Measurements from ENCODE around the gene RAI1.

Gene RAI1

DNA sequence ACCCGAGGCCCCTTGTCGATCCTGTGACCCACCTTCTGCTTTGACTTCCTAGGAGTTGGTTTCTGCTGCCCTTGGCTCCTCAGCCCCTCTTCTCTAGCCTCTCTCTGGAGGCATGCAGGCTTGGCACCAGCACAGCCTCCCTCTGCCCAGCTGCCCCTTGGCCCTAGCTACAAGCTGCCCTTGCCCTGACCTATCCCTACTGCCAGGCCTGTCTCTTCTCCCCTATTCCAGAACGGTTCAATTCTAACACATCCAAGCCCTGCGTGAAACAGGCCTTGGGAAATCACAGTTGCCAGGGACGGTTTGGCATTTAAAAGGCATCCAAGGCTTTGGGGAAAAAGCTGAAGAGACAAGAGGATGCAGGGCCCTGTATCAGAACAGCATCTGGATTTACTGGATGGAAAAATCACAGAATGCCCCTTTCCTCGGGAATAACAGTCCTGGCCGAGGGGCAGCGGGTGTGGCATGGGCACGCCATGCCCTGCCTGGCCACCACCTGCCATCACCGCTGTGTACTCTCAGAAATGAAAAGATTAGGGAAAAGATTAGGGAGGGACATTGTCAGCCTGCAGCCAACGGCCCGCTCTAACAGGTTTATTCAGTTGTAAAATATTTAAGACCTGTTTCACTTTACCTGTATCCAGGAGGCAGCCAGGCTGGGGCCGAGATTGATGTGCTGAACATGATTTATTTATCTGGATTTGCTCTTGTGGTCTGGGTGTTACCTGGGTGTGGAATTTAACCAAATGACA, 15.8 kb downstream of the RAI1 start:
- DNase-seq (ENCODE audit: extremely low read depth in 1 of 2, low read depth in 1 of 2): no peak

DNA sequence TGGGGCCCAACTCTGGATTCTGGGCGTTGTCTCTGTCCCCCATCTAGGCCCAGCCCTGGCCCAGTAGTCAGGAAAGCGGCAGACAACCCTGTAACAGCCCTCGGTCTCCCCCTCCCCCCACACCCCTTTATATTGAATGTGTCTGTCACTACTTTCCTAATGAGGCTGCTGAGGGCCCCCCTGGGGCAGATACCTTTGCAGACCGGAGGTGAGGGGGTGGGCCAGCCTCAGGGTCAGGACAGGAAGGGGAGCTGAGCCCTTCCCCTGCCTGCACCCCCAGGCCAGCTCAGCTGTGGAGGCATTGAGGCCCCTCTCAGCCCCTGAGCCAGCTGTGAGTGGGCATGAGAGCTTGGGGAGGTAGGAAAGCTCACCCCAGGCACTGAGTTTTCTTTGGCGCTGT, 17.1 kb downstream of the RAI1 start:
- no peak for DNase-seq (ENCODE audit: extremely low read depth in 1 of 2, low read depth in 1 of 2)

DNA sequence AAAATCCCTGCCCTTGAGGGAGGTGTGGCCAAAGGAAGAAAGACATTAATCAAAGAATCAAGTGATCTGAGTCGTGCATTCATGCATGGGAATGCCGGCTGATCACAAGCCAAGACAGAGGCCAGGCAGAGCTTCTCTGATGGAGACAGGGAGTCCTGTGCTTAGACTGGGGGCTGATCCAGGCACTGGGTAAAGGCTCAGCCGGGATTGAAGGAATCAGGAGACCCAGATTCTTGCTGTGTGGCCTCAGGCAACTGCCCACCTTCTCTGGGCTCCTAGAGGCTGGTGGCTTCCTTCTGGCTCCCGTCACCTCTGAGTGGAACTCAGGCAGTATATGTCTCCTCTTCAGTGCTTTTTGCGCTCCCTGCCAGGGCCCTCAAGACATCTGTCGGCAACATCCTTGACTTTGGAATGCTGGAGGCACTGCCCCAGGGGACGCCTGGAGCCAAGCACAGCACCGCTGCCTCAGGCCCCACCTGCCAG, 17.7 kb downstream of the RAI1 start:
- DNase-seq (ENCODE audit: extremely low read depth in 1 of 2, low read depth in 1 of 2): no peak

DNA sequence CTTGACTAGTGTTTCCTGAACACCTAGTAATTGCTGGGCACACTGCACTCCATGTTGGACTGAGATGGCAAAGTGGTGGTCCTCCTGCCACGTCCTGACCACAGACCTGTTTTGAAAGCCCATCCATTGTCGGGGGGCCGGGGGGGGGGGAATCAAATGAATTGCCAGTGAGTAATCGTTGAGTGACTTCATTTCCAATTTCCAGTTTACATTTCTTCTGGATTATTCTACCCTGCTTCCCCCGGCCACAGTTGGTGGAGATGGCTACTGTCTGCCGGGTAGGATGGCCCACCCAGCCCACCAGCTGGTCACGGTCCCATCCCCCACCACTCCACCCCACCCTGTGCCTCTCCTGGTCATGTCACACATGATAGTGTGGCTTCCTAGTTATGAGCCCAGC, 18.2 kb downstream of the RAI1 start:
- no peak for DNase-seq (ENCODE audit: extremely low read depth in 1 of 2, low read depth in 1 of 2)

DNA sequence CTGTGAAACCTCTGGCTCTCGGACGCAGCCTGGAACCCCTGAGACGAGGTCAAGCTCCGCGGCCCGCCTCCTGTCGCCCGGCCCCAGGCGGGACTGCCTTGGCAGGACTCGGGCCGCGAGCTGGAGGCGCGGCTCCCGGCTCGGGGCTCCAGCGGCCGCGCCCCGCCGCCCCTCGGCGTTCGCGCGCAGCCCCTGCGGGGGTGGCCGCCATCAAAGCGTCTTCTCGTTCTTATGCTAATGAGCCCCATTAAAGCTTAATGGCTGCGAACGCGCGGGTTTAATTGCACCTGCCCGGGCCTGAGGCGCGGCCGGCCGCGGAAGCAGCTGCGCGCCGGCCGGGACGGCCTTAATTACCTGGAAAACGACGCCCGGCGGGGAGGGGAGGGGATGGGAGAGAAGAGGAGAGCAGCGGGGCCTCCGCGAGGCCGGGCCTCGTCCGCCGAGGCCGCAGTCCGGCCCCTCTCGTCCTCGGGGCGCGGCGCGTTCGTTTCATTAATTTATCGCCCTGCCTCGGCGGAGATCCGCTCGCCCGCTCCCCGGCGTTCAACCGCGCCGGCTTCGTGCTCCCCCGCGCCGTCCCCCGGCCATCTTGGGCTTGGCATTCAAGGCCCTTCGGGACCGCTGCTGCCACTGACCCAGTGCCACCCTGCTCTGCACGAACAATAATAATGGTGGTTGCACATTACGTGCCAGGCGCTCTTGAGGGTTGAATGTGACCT, 19.2 kb downstream of the RAI1 start:
- no peak for DNase-seq (ENCODE audit: extremely low read depth in 1 of 2, low read depth in 1 of 2)

DNA sequence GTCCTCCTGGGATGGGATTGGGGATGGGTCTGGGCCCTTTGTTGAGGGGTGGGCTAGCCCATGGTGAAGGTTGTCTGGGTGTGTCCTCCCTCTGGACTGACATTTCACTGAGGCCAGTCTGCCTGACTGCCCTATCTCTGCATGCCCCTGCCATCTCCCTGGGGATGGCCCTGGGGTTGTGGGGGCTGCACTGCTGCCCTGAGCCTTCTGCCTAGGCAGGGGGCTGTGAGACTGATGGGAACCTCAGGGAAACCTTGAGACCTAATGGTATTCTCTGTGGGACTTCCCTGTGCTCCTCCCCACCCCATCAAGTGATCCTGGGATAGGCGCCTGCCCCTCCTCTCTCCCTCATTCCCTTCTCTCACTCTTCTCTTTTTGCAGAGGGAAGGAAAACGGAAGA, 19.9 kb downstream of the RAI1 start:
- no peak for DNase-seq (ENCODE audit: extremely low read depth in 1 of 2, low read depth in 1 of 2)

DNA sequence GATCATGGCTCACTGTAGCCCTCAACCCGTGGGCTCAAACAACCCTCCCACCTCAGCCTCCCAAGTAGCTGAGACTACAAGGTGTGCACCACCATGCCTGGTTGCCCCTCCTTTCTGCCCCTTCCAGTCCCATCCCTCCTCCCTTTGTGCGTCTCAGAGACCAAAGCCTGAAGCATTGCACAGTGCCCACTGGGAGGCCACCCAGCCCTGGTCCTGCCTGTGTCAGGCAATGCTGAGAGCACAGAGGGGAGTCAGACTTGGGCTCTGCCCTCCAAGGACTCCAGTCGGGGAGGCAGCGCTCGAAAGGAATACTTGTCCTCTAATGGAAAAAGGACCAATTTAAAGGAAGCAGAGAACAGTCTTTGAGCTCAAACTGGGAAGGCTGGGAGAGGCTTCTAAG, 20.4 kb downstream of the RAI1 start:
- DNase-seq (ENCODE audit: extremely low read depth in 1 of 2, low read depth in 1 of 2): no peak

DNA sequence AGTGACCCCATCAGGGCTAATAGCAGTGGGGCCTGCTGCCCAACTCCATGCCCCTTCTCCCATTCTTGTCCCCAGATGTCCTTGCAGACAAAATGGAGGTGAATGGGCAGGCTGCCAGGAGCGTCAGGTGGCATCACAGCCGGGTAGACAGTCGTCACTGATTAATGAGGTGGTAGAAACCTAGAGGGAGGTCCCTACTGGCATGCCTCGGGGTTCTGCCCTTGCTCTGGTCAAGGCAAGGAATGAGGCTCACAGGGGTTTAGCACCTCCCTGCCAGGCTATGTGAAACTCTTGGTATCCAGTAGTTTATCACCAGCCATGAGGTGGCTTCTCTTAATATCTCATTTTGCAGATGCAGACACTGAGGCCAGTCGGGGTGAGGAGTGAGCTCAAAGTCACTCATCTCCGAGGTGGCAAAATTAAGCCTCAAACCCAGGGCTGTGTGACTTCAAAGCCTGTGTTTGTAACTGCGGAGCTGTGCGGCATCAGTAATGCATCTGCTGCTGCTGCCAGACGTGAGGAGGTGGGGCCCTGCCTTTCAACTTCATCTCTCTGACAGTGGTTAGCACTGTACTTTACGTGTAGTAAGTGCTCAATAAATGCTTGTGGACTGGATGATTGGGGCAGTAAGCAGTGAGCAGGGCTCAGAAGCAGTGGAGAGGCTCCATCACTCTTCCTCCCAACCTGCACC, 21.3 kb downstream of the RAI1 start:
- DNase-seq (ENCODE audit: extremely low read depth in 1 of 2, low read depth in 1 of 2): no peak

DNA sequence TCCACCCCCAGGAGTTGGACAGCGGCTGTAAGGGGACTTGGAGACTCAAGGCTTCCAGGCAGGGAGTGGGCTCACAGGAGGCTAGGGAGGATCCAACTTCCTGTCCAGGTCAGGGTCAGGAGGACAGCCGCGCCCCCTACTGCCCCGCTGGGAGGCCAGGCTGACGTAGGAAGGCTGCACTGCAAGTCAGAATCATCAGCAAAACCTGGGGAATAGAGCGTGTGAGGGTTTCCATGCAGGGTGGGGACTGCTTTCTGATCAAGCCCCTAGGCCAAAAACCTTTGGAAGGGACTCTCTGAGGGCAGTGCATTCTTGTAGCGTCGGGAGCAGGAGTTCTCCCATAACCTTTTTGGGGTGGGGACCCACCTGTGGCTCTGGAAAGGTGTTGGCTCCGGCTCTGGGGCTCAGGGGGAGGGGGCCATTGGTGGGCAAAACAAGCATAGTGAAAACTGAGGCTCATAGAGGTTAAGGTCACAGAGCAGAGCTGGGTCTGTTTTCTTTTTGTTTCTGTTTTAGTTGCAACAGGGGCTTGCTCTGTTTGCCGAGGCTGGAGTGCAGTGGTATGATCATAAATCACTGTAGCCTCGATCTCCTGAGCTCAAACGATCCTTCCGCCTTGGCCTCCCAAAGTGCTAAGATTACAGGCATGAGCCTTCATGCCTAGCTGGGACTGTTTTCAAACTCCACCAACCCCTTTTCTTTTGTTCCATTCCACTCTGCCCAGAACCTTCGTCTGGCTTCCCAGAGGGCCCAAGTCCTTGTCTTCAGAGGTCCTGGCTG, 22.1 kb downstream of the RAI1 start:
- no peak for DNase-seq (ENCODE audit: extremely low read depth in 1 of 2, low read depth in 1 of 2)

DNA sequence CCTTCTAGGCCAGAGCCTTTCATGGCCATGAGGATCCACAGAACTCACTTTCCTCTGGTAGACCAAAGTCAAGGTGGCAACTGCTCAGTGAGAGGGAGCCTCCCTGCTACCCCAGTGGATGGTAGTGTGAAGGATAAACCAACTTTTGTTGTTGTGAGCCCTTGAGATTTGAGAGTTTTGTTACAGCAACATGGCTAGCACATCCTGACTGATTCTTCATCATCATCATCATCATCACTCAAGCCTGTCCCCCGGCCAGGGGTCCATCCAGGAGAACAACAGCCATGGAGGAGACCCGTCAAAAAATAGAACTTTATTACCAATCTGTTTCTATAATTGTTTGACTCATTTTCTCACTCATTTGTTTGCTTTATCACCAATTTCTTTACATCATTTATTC, 23.7 kb downstream of the RAI1 start:
- DNase-seq (ENCODE audit: extremely low read depth in 1 of 2, low read depth in 1 of 2): no peak

DNA sequence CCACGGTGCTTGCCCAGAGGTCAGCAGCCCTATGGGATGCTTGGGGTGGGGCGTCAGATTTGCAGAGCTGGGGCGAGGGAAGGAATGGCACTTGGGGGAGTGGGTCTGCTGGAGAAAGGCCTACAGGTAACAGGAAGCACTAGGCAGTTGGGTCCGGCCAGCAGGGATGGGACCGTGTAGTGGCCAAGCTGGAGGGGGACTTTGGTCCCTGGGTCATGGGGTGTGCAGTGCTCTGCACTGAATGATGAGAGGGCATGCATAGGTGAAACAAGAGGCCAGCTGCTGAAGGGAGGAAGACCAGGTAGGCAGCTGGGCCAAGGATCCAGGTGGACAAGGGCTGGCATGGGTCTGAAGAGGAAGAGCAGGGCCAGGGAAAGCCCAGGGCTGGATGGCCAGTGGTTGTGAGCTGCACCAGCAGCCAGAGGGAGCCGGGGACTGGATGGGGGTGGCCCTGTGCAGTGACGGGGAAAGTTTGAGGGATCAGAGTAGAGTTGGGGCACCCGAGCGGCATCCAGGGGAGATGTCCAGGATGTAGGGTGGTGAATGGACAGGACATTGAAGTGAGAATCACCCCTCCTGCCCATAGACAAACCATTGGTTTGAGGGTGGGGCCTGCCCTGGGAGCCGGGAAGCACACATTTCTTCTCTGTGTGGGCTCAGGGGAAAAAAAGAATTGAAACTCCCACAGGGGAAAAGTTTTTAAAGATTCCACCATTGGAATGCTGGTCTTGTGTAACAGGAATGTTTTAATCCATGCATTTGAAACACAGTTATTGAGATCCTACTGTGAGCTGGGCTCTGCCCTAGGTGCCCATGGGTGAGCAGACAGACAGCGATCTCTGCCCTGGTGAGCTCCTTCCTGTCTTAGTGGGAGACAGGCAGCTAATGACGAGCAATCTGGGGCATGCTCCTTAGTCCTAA, 25.1 kb downstream of the RAI1 start:
- no peak for DNase-seq (ENCODE audit: extremely low read depth in 1 of 2, low read depth in 1 of 2)

DNA sequence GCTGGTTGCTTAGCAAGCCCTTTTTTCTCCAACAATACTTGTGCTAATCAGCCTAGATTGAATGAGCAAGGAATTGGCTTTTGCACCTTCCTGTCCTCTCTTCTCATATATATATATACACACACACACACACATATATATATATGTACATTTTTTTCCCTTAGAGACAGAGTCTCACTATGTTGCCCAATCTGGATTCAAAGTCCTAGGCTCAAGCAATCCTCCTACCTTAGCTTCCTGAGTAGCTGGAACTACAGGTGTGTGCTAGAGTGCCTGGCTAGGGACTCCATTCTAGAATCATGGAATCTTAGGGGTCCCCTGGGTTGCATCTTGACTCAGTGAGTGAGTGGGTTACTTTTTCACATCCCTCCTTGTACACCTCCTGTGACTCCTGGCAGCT, 27.0 kb downstream of the RAI1 start:
- DNase-seq (ENCODE audit: extremely low read depth in 1 of 2, low read depth in 1 of 2): no peak

DNA sequence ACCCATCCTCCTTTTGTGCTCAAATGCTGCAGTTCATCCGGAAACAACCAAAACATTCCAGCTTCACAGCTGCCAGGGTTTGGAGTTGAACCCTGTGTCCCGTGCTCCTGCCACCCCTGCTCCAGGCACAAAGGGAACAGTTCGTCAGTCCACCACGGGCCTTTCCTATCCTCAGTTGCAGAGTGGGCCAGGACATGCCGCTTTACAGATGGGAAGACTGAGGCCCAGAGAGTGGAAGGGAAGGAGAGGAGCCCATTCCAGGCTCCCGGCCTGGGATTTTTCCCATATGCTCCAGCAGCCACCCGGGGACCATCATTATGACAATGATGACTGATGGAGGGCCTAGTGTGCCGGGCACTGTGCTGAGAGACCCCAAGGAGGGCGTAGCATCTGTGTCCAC, 27.6 kb downstream of the RAI1 start:
- no peak for DNase-seq (ENCODE audit: extremely low read depth in 1 of 2, low read depth in 1 of 2)

DNA sequence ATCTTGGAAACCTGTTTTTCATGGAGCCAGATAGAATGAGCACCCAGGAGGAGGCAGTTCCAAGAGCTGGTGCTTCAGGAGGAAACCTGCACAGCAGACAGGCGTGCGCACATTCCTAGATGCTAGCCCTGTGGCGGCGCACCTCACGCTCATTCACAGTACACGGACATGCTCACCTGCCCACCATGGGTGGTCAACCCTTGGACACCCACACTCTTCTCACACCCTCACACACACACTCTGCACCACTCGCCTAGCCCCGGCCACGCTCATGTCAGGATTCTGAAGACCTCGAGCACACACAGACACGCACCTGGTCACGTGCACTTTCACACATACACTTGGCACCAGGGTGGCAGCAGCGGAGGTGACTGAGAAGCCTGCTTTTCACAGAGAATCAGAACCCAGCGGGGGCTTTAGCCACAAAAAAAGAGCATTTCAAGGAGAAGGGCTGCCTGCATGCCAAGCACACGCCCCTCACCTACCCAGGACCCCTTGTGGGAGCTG, 28.6 kb downstream of the RAI1 start:
- no peak for DNase-seq (ENCODE audit: extremely low read depth in 1 of 2, low read depth in 1 of 2)

DNA sequence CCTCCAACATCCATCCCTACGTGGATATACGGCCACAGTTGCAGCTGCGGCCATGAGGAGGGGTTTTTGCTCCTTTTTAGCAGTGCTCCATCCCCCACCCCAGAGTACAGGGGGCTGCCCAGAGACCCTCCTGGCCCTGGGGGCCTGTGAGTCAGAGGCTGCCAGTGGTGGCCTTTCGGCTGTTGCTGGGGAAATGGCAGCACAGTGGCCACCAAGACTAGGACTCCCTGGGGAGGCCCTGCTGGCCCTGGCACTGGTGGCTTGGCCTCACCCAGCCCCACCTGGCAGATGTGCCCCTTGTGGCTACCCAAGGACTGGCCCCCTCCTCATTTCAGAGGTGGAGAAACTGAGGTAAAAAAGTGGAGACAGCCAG, 29.1 kb downstream of the RAI1 start:
- DNase-seq (ENCODE audit: extremely low read depth in 1 of 2, low read depth in 1 of 2): no peak

DNA sequence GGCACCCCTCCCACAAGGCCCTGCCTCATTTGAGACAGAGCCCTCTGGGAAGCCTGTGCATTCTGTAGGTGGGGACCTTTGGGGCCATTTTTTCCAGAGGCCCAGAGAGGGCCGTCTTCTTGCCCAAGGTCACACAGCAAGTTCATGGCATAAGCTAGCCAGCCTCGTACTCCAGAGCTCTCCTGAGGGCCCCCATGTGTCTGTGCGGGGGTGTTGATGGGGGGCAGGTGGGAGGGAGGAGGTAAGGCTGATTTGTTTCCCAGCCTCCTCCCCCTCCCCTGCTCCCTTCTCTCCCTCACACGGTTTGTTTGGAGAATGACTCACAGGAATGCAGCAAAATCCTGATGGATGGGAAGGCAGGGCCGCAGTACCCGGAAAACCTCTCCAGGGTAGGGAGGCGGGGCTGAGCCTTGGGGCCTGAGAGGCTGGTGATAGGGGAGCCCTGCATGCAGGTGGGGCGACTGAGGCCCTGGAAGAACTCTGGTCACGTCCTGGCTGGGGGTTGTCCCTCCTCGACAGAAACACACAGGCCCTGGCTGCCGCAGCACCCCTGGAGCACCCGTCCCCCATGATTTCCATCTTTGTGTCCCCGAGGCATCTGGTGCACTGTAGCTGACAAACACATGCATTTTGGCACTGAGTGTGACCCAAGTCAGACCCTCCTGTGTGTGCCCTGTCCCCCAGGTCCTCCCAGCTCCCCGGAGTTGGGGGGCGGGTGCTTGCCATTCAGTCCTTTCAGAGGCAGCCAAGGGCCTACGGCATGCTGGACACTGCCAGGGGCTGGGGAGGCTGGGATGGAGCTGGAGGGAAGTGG, 29.7 kb downstream of the RAI1 start:
- no peak for DNase-seq (ENCODE audit: extremely low read depth in 1 of 2, low read depth in 1 of 2)

DNA sequence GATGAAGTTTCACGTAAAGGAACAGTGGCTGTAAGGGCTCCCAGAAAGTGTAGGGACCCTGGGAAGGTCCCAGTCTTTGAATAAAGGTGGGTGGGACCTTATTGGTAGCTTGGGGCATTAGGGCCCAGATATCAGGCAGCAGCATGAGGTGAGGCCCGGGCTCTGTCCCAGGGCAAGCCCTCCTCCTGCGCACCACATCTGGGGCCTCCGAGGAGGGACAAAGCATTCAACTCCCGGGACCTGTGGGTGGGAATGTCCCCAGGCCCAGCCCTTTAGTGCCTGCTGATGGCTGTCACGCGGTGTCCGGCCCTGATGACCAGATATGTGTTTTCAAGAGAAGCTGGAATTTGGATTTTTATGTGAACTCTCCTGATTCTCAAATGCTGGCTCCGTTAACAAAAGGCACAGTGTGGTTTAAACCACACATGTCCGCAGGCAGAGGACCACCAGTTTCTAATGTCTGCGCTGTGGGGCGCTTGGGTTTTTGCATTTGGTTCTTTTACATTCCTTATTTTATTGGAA, 30.4 kb downstream of the RAI1 start:
- no peak for DNase-seq (ENCODE audit: extremely low read depth in 1 of 2, low read depth in 1 of 2)

DNA sequence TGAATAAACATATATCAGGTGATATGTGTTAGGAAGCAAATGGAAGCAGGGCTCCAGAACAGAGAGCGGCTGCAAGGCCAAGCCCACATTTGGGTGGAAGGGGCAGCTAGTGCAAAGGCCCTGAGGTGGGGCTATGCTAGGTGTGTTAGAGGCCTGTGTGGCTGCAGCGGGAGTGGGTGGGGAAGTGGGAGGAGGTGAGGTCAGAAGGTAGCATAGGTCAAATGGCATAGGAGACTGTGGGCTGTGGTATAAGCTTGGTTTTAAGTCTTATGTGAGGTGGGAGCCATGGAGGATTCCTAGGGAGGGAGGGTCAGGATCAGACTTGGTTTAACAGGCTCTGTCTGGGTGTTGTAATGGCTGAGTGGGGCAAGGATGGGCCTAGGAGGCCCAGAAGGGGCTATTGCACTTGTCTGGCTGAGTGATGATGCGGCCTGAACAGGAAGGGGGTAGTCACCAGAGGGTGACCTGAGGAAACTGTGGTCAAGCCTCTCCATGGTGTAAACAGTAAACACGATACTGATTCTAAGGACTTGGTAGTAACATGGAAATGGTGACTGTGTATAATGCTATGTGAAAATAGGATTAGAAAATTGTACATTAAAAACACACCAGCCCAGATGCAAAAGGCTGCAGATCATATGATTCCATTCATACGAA, 31.1 kb downstream of the RAI1 start:
- DNase-seq (ENCODE audit: extremely low read depth in 1 of 2, low read depth in 1 of 2): no peak

Measured in stimulated activated CD8-positive, alpha-beta memory T cell treated with anti-CD3 and anti-CD28 coated beads, Interleukin-7, amount 100 ng/mL, for 48 hours (primary cell).